ENCODE data around the gene ZBTB34.

DNA sequence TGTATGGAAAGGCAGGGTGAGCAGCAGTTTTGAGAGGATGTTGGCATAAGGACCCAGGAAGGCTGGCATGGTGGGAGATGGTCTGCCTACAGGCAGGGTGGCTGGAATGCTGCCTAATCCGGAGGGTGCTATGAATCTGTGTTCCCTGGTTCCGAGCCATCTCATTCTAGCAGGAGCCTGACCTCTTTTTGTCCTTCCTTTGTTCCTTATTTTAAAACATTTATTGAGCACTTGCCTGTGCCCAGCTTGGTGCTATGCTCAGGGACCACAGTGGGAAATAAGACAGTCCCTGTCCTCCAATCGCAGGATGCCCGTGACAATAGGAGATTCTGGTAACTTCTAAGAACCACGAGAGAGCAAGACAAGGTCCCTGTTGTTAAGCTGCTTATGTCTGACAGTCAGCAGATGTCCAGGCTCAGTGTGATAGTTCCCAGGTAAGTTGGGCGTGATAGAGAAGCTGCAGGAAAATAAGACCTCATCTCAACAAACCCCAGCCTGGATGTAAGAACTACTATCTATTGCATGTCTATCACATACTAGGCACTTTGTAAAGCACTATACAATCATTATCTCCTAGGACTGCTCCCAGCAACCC, 9.1 kb upstream of the ZBTB34 start:
- TF ChIP-seq, protein P1, sequence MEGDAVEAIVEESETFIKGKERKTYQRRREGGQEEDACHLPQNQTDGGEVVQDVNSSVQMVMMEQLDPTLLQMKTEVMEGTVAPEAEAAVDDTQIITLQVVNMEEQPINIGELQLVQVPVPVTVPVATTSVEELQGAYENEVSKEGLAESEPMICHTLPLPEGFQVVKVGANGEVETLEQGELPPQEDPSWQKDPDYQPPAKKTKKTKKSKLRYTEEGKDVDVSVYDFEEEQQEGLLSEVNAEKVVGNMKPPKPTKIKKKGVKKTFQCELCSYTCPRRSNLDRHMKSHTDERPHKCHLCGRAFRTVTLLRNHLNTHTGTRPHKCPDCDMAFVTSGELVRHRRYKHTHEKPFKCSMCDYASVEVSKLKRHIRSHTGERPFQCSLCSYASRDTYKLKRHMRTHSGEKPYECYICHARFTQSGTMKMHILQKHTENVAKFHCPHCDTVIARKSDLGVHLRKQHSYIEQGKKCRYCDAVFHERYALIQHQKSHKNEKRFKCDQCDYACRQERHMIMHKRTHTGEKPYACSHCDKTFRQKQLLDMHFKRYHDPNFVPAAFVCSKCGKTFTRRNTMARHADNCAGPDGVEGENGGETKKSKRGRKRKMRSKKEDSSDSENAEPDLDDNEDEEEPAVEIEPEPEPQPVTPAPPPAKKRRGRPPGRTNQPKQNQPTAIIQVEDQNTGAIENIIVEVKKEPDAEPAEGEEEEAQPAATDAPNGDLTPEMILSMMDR (IDR thresholded peaks at IDR 0.05; ENCODE audit: low read length): no peak
- TF ChIP-seq EZH2 (IDR thresholded peaks at IDR 0.05; ENCODE audit: borderline replicate concordance, low read length): no peak
